Lower leg skin (tissue), 4 donors: ENCODE data around the gene LTF. TPM values are rescaled to one million over a fixed set of nuclear protein-coding genes. Genes with fewer than 3 reads are reported as not detected.

Source experiments
- DNase-seq, 2 donors: peaks; one replicate each; pipeline ENCODE4 v3.0.0-alpha.2; 2019; ENCODE audit warnings: low spot score in 2 of 2
- H3K4me3 ChIP-seq: fragments of 200-600 bp; sonication (generic); 2 replicates; pipeline ENCODE4 v1.5.1; 2017; ENCODE audit warnings: mild to moderate bottlenecking, low read depth; ENCODE audit not compliant: poor library complexity, severe bottlenecking
- POLR2A ChIP-seq, 2 donors: fragments of 450-650 bp; IDR thresholded peaks; one replicate each; pipeline ENCODE4 v1.6.1; 2016 to 2017; ENCODE audit warnings: antibody characterized with exemption in 2 of 2, mild to moderate bottlenecking in 1 of 2, moderate library complexity in 1 of 2
- WGBS, 2 donors: methylation state at CpG; one replicate each; pipeline ENCODE4 v1.1.5; 2018; 5-methylcytosine and 5-hydroxymethylcytosine counted together
- intact Hi-C: fragments of 100-400 bp; cut with DNase I; formaldehyde crosslinking; loops from one replicate; pipeline ENCODE4 v1.15.0; 2023; ENCODE audit warnings: low total_unique reads
- total RNA-seq, 4 donors: library from RNA; depleted of rRNA; stranded (reverse); fragments of >200 nt; gene quantifications; one replicate each; pipeline ENCODE4 v1.1.0, GENCODE V29; 2016
- TF ChIP-seq, protein P1 (sequence below), 3 donors: fragments of 450-650 bp; IDR thresholded peaks; one replicate each; pipeline ENCODE4 v1.5.1; 2016; ENCODE audit warnings: antibody characterized with exemption in 3 of 3, mild to moderate bottlenecking in 3 of 3, moderate library complexity in 2 of 3

The LTF gene
- total RNA-seq, result 1 to 10 TPM in 3 of 4 donors, under 1 TPM in 1; 0.91 to 3.9 (median 2.5) TPM

DNA sequence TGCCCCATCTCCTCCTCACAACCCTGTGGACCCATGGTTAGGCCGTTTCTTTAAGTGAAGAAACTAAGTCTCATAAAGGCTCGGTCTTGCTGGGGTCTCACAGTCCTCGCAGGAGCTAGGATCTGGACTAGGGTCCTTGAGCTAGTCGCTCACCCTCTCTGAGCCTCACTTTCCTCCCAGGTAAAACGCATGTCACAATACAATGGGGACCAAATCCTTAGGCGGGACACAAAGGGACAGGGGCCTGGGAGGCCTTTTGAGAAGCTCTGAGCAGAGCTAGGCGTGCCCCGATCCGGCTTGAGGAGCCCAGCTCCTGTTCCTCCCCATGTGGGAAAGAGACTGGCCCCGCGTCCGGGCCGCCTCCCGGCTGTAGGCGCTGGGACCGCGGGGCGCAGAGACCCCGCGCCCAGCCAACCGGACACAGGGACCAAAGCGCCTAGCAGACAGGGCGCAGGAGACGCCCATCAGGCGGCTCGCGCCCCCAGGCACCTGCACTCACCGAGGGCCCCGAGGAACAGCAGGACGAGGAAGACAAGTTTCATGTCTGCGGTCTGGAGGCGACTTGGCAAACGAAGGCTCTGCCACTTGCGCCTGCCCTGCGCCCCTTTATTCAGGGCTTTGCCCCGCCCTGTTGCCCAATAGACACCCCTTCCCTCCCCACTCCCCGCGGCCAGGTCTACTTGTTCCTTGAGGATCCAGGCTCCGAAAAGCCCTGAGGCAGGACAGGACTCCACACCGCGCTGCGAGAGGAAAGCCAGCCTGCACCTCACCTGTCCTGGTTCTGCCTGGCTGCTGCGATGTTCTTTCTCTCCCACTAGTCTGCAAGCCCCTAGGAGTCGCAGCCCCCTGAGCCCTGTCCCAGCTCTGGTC, at the start of gene LTF:
Gene LTF (minus strand): TSS at position 580 of the 870 bp plus-strand sequence. CDS start 38 bp downstream, at position 542.
- WGBS, 2 donors, result 26 to 29% methylated on average over 39 to 40 of the region's 44 CpGs
- TF ChIP-seq, protein P1, sequence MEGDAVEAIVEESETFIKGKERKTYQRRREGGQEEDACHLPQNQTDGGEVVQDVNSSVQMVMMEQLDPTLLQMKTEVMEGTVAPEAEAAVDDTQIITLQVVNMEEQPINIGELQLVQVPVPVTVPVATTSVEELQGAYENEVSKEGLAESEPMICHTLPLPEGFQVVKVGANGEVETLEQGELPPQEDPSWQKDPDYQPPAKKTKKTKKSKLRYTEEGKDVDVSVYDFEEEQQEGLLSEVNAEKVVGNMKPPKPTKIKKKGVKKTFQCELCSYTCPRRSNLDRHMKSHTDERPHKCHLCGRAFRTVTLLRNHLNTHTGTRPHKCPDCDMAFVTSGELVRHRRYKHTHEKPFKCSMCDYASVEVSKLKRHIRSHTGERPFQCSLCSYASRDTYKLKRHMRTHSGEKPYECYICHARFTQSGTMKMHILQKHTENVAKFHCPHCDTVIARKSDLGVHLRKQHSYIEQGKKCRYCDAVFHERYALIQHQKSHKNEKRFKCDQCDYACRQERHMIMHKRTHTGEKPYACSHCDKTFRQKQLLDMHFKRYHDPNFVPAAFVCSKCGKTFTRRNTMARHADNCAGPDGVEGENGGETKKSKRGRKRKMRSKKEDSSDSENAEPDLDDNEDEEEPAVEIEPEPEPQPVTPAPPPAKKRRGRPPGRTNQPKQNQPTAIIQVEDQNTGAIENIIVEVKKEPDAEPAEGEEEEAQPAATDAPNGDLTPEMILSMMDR (IDR thresholded peaks at IDR 0.05), result no peak
- DNase-seq, result peak in 1 of 2 donors; percentile 82
- intact Hi-C loops, result no loop called here
- no peak within 1 kb of the TSS for H3K4me3 ChIP-seq

- 67 to 79% methylated on average over 2 of the region's 2 CpGs for WGBS, 2 donors
- TF ChIP-seq, protein P1 (IDR thresholded peaks at IDR 0.05), result no peak
- no peak for TF ChIP-seq POLR2A (IDR thresholded peaks at IDR 0.05)
- no peak for DNase-seq
- intact Hi-C loops, result no loop called here
- H3K4me3 ChIP-seq, result no peak overlapping the region
Observed at GRCh38 chr3:46512191-46512749, 47.6 kb upstream of the LTF start.

DNA sequence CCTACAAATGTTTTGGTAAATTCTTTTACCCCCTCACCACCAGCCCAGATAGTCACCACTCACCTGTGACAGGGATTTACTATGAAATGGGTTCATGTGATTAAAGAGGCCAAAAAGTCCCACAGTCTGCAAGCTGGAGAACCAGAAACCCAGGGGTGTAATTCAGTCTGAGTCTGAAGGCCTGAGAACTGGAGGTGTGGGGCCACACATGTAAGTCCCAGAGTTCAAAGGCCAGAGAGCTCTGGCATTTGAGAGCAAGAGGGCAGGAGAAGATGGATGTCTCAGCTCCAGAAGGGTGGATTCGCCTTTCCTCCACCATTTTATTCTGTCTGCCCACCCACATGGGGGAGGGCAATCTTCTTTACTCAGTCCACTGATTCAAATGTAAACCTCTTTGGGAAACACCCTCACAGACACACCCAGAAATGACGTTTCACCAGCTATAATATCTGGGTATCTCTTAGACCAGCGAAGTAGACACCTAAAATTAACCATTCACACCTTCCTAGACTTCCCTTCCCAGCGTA, 45.0 kb upstream of the LTF start:
- no peak for TF ChIP-seq POLR2A (IDR thresholded peaks at IDR 0.05)
- TF ChIP-seq, protein P1 (IDR thresholded peaks at IDR 0.05), result no peak
- H3K4me3 ChIP-seq, result no peak overlapping the region
- 79 to 81% methylated on average over 4 of the region's 4 CpGs for WGBS, 2 donors
- intact Hi-C loops, result no loop called here
- DNase-seq, result peak in 1 of 2 donors; percentile 43

- no peak for TF ChIP-seq POLR2A (IDR thresholded peaks at IDR 0.05)
- TF ChIP-seq, protein P1 (IDR thresholded peaks at IDR 0.05), result no peak
- intact Hi-C loops, result no loop called here
- DNase-seq, result no peak
- H3K4me3 ChIP-seq, result no peak overlapping the region
- 92% methylated on average over 4 of the region's 4 CpGs for WGBS, 2 donors
Observed at GRCh38 chr3:46508850-46509591, 44.3 kb upstream of the LTF start.

DNA sequence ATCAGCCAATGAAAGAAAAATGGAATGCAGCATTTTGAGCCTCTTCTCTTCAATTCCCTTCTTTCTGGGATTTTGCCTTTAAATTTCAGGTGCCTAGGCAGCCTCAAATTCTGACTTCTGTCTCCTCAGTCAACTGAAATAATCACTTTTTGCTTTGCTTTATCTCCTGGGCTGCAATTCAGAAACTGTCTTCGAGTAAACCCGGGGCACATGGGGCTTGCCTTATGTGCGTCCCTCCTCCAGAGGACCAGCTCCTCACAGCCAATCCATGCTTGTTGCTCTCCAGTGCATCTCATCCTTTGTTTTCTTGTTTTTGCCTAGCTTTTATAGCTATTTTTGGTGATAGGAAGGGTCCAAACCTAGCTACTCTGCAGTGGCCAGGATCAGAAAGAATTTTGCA, 41.8 kb upstream of the LTF start:
- DNase-seq, result peak in 1 of 2 donors; percentile 17
- 90 to 97% methylated on average over 3 of the region's 3 CpGs for WGBS, 2 donors
- H3K4me3 ChIP-seq, result no peak overlapping the region
- no peak for TF ChIP-seq POLR2A (IDR thresholded peaks at IDR 0.05)
- TF ChIP-seq, protein P1 (IDR thresholded peaks at IDR 0.05), result no peak
- intact Hi-C loops, result no loop called here
